Immature natural killer cell (primary cell): ENCODE results near the gene CACNA1A. TPM values are rescaled to one million over a fixed set of nuclear protein-coding genes. Genes with fewer than 3 reads are reported as not detected.

Experiments used
- DNase-seq, 3 donors: peaks; one replicate each; pipeline ENCODE4 v3.0.0; 2022; ENCODE audit warnings: mixed read lengths in 1 of 3
- H3K27ac Mint-ChIP-seq, 6 donors: one replicate each; pipeline ENCODE4 v1.8.0; 2020; ENCODE audit warnings: mixed read lengths in 6 of 6, mild to moderate bottlenecking in 5 of 6, inconsistent platforms in 4 of 6, moderate library complexity in 3 of 6
- H3K27me3 Mint-ChIP-seq, 3 donors: one replicate each; pipeline ENCODE4 v1.8.0; 2020 to 2021; ENCODE audit warnings: low read depth in 3 of 3, mild to moderate bottlenecking in 3 of 3, mixed read lengths in 3 of 3, moderate library complexity in 3 of 3, inconsistent platforms in 1 of 3
- H3K36me3 Mint-ChIP-seq, 3 donors: one replicate each; pipeline ENCODE4 v1.8.0; 2020; ENCODE audit warnings: mixed read lengths in 3 of 3, inconsistent platforms in 2 of 3, mild to moderate bottlenecking in 2 of 3
- H3K4me1 Mint-ChIP-seq, 2 donors: one replicate each; pipeline ENCODE4 v1.8.0; 2020; ENCODE audit warnings: inconsistent platforms in 2 of 2, mild to moderate bottlenecking in 2 of 2, mixed read lengths in 2 of 2, moderate library complexity in 1 of 2
- H3K4me3 Mint-ChIP-seq, 5 donors: one replicate each; pipeline ENCODE4 v1.8.0; 2020; ENCODE audit warnings: mild to moderate bottlenecking in 5 of 5, mixed read lengths in 5 of 5, inconsistent platforms in 3 of 5, moderate library complexity in 3 of 5
- H3K9me3 Mint-ChIP-seq, 6 donors: one replicate each; pipeline ENCODE4 v1.8.0; 2020; ENCODE audit warnings: mild to moderate bottlenecking in 6 of 6, mixed read lengths in 6 of 6, inconsistent platforms in 4 of 6, moderate library complexity in 3 of 6
- polyA plus RNA-seq, 3 donors: library from polyadenylated mRNA; unstranded; fragments of 300-500 nt; fragmentation: Illumina TruSeq; gene quantifications; one replicate each; pipeline ENCODE4 v1.2.3, GENCODE V29; 2021

CACNA1A gene
- polyA plus RNA-seq, 3 donors from 2014 or later: 0.12 to 1.4 TPM; not detected in 1

DNA sequence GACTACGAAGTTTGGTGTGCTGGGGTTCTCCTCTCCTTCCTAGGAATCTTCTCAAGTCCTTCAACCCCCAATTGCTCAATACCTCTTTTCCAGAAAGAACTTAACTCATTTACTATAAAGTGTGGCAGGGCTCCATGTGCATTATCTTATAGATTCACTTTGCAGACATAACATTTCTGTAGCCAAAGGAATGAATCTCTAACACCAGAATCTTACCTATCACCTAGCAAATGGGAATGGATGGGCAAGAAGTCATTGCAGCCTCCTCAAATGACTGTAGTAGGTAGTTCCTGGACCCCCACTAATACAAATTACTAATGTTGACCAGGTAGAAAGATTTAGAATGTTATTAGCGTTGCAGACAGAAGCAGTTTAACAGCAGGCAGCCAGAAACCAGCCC, 5.7 kb upstream of the CACNA1A start:
- no peak for DNase-seq
- H3K4me1 Mint-ChIP-seq: no peaks in the 10 kb centered on the region
- peaks cover 10 to 16% (median 14%) of the 10 kb centered on the region in 3 donors for H3K27me3 Mint-ChIP-seq
- no peaks in the 10 kb centered on the region for H3K36me3 Mint-ChIP-seq
- no peak overlapping the region for H3K4me3 Mint-ChIP-seq
- peaks cover 0 to 2% (median 0%) of the 10 kb centered on the region in 6 donors for H3K9me3 Mint-ChIP-seq
- H3K27ac Mint-ChIP-seq: no peak overlapping the region

DNA sequence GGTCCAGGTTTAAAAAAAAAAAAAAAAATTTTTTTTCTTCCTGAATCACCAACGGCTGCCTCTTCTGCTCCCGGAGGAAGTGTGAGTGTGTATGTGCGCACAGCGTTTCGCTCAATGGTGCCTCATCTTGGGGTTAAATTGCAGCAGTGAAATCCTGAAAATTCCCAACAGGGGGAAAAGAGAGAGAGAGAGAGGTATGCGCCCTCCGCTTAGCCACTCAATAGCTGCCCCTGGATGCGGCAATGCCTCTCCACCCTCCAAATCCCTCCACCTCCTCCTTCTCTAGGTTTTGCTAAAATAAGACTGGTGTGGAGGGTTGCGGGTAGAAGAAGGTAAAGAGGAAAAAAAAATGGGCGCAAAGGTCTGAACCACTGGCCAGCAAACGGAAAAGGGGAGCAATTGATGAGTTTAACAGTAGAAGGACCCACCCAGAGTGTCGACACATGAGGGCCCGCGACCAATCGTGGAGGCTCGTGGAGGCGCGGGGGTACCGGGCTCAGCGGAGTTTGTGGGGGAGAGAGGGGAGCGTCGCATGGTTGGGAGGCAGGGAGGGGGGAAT, 853 bp upstream of the CACNA1A start:
- Mint-ChIP-seq H3K4me3 (peak overlapping the region in 3 of 5 donors; percentile 18 to 54 (median 22)), H3K9me3 (peaks cover 0 to 2% (median 0%) of the 10 kb centered on the region in 6 donors), H3K4me1 (peaks cover 0 to 3% of the 10 kb centered on the region in 2 donors), H3K27ac (no peak overlapping the region), H3K36me3 (no peaks in the 10 kb centered on the region), H3K27me3 (peaks cover 13 to 19% (median 17%) of the 10 kb centered on the region in 3 donors)
- DNase-seq: no peak

DNA sequence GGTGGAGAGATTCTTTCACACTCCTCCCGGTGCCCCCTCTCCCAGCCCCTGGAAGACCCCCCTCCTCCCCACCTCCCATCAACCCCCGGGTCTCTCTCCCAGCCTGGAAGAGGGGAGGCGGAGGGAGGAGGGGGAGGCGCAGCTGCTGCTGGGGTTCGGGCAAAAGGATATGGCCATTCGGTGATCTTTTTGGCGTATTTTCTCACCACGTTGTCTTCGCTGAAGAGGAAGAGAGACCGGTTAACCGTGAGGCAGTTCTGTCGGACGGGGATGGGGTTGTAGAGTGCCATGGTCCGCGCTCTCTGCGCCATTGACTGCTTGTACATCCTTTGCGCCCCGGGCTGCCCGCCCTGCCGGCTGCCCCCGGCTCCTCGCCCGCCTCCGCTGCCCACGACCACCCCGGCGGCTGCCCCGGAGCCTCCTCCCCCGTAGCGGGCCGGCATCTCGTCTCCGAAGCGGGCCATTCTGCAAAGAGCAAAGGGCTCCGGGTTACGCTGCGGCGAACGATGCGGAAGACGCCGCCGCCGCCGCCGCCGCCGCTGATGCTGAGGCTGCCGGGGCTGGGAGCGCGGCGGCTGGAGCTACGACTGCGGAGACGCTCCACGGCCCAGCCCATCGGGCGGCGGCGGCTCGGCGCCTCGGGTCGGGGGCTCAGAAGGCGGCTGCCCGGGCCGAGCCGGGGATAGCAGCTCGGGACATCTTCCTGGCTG, 363 bp downstream of the CACNA1A start:
- no peak for DNase-seq
- Mint-ChIP-seq H3K4me1 (peaks cover 0 to 3% of the 10 kb centered on the region in 2 donors), H3K36me3 (no peaks in the 10 kb centered on the region), H3K27ac (no peak overlapping the region), H3K9me3 (peaks cover 0 to 2% (median 0%) of the 10 kb centered on the region in 6 donors), H3K27me3 (peaks cover 15 to 17% (median 16%) of the 10 kb centered on the region in 3 donors), H3K4me3 (no peak overlapping the region)

DNA sequence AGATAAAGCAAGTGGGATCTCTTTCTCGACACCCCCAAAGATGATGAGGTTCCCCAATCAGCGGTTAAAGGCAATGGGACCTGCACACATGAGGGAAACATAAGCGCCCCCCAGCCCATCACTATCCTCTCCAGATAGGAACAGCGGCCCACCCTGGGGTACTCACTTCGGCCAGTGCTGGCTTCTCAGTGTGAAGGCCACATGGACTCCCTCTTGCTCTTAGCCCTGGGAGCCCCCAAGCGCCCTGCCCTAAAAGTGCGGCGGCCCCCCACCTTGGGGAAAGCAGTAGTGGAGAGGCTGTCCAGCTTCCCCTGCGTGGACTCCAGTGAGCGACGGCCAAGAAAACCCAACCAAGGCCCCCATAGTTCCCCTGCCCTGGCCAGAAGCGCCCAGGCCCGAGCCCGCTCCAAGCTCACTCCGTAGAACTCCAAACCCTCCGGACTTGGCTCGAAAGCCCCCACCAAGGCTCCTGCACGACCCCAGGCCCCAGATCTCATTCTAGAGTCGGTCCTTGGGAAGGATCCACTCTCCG, 1.0 kb downstream of the CACNA1A start:
- no peak for DNase-seq
- no peak overlapping the region for H3K27ac Mint-ChIP-seq
- peaks cover 15 to 19% (median 16%) of the 10 kb centered on the region in 3 donors for H3K27me3 Mint-ChIP-seq
- H3K4me1 Mint-ChIP-seq: peaks cover 0 to 3% of the 10 kb centered on the region in 2 donors
- H3K36me3 Mint-ChIP-seq: no peaks in the 10 kb centered on the region
- peaks cover 0 to 2% (median 0%) of the 10 kb centered on the region in 6 donors for H3K9me3 Mint-ChIP-seq
- H3K4me3 Mint-ChIP-seq: peak overlapping the region in 2 of 5 donors; percentile 17 to 33

DNA sequence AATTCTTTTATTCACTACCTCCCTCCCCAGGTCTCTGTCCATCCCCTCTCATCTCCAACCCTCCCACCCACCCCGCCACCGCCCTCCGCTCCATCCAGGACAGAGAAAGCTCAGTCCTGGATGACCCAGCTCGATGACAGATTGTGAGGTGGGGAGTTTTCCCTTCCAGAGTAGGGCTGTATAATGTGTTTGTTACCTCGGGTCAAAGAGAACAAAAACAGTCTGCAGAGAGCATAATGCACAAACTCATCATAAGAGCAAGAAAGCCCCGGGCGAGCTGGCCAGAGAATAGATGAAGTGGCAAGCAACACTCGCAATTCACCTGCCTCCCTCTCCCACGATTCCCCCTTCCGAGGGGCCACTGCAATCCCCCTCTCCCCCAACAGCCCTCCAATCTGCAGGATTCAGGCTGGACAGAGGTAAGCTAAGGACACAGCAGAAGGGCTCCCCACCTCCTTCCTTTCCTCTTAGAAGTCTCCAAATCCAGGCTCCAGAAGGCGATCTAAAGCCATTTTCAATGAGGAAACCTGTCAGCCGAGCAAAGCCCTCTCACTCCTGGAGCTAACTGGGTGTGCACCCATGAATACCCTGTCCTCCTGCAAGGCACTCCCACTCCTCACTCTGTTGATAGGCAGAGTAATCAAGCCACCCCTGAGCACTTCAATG, 2.6 kb downstream of the CACNA1A start:
- H3K9me3 Mint-ChIP-seq: no peaks in the 10 kb centered on the region
- no peak overlapping the region for H3K27ac Mint-ChIP-seq
- peaks cover 0 to 3% of the 10 kb centered on the region in 2 donors for H3K4me1 Mint-ChIP-seq
- H3K4me3 Mint-ChIP-seq: no peak overlapping the region
- H3K27me3 Mint-ChIP-seq: peaks cover 7 to 14% (median 14%) of the 10 kb centered on the region in 3 donors
- no peak for DNase-seq
- no peaks in the 10 kb centered on the region for H3K36me3 Mint-ChIP-seq

DNA sequence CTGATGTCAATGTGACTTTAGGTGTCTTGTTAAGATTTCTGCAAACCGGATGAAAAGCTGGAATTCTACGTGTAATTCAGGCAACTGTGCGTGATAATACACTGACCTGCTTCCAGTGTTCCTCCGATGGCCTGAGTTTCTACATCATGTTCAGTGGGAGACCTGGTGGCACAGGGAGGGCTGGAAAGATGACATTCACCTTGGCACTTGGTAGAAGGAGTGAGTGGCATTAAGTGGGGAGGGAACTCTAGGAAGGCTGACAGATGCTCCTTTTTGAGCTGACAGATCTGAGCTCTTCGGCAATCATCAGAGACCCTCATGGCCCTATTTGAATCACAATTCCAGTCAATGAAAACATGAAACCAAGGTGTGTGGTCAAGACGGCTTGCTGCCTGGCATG, 4.0 kb downstream of the CACNA1A start:
- H3K27ac Mint-ChIP-seq: no peak overlapping the region
- H3K36me3 Mint-ChIP-seq: no peaks in the 10 kb centered on the region
- no peak for DNase-seq
- H3K27me3 Mint-ChIP-seq: peaks cover 9 to 13% (median 10%) of the 10 kb centered on the region in 3 donors
- H3K4me3 Mint-ChIP-seq: no peak overlapping the region
- H3K9me3 Mint-ChIP-seq: no peaks in the 10 kb centered on the region
- H3K4me1 Mint-ChIP-seq: peaks cover 0 to 3% of the 10 kb centered on the region in 2 donors

DNA sequence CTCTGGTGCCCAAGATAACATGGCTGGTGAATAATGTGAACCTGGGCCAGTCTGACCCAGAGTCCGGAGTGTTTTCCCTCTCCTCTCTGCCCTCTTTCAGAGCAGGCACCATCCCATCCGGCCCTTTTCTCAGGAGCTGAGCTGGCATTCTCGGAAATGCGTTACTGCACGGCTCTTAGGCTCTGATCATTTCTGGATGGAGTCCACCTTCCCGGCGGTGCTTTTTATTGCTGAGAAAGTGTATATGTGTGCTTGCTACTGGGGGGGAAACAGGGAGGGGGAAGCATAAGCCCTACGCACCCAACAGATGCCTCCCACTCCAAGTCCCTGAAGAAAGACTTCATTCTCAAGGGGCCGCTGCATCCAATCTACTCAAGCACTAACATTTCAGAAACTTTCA, 6.6 kb downstream of the CACNA1A start:
- Mint-ChIP-seq H3K36me3 (no peaks in the 10 kb centered on the region), H3K27ac (no peak overlapping the region), H3K4me1 (no peaks in the 10 kb centered on the region), H3K4me3 (no peak overlapping the region), H3K27me3 (peaks cover 3 to 20% (median 14%) of the 10 kb centered on the region in 3 donors), H3K9me3 (no peaks in the 10 kb centered on the region)
- DNase-seq: no peak

DNA sequence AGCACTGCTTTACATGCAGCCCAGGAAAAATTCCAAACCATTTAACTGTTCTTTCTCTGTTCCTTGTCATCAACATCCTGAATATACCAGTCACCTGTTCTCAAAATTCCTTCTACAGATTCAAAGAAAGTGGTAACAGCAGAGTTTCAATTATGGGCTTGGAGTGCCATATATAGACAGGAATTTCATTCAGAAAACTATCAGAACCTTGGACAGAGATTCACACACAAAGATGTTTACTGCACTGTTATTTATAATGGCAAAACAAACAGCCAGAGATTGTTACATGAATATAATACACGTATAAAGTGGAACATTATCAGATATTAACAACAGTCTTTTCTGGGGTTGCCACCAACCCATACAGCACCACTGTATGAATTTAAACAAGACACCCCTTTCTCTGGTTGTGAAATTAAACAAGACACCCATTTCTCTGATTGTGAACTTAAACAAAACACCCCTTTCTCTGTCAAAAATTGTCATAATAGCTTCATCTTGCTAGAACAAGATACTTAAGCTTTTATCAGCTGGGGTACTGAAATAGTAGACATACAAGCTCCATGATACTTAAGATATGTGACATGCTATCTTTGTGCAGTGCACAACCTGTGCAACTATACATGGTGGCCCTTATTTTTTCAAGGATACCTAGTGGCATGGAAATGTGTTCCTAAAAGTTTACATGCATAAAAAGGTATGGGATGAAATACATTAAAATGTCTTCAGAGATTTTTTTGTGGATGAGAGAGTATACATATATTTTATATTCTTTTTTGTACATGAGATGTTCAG, 12.6 kb downstream of the CACNA1A start:
- no peak overlapping the region for H3K4me3 Mint-ChIP-seq
- peaks cover 9 to 17% (median 16%) of the 10 kb centered on the region in 3 donors for H3K27me3 Mint-ChIP-seq
- H3K27ac Mint-ChIP-seq: no peak overlapping the region
- DNase-seq: no peak
- H3K4me1 Mint-ChIP-seq: no peaks in the 10 kb centered on the region
- no peaks in the 10 kb centered on the region for H3K36me3 Mint-ChIP-seq
- peaks cover 0 to 3% (median 0%) of the 10 kb centered on the region in 6 donors for H3K9me3 Mint-ChIP-seq

DNA sequence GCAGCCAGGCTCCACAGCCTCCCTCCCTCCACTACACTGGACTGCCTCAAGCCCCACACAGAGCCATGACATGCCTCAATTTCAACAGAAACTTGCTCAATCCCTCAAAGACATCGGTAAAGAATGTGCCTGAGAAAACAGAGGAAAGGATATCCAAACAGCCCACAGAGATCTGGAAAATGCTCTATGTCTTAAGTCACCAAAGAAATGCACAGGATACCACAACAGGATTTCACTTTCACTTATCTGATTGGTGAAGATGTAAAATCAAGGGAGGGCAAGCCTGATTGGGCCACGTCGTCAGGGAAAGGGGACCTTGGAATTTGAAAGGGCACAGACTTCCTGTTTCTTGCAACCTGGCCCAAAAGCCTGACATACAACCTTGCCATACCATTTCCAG, 14.2 kb downstream of the CACNA1A start:
- Mint-ChIP-seq H3K4me3 (no peak overlapping the region), H3K4me1 (no peaks in the 10 kb centered on the region), H3K36me3 (no peaks in the 10 kb centered on the region), H3K27me3 (peaks cover 9 to 20% (median 14%) of the 10 kb centered on the region in 3 donors), H3K27ac (no peak overlapping the region), H3K9me3 (peaks cover 0 to 3% (median 0%) of the 10 kb centered on the region in 6 donors)
- no peak for DNase-seq

DNA sequence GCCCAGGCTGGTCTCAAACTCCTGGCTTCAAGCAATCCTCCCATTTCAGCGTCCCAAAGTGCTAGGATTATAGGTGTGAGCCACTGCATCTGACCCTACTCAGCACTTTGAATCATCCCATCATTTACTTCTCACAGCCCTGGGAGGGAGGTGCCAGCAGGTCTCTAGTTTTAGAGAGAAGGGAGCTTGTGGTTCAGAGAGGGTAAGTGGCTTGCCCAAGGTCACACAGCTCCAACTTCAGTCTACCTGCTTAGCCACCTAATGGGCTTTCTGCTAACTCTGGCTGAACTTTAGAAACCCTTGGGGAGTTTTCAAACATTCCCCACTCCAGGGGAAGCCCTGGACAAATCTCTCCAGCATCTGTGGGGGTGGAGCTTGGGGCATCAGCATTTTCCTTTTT, 18.3 kb downstream of the CACNA1A start:
- DNase-seq: no peak
- Mint-ChIP-seq H3K36me3 (no peaks in the 10 kb centered on the region), H3K9me3 (peaks cover 0 to 3% (median 0%) of the 10 kb centered on the region in 6 donors), H3K4me1 (no peaks in the 10 kb centered on the region), H3K27ac (no peak overlapping the region), H3K4me3 (no peak overlapping the region), H3K27me3 (peaks cover 0 to 23% (median 9%) of the 10 kb centered on the region in 3 donors)

DNA sequence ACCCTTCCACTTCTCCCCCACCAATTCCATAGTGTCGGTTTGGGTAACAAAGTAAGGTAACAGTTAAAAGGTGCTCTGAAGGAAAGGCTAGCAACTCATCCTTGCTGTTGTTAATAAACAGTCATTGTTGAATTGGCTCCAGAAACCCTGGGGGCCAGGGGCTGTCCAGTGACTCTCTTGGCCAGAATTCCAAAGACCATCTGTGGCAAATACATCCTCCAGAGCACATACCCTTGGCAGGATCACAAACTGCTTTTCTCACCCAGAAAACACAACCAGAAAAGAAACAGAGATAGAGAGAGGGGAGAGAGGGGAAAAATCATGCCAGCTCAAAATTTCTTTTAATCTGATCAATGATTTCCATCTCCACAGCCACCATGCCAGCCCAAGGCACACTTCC, 22.1 kb downstream of the CACNA1A start:
- Mint-ChIP-seq H3K9me3 (peaks cover 0 to 2% (median 0%) of the 10 kb centered on the region in 6 donors), H3K4me1 (no peaks in the 10 kb centered on the region), H3K27me3 (peaks cover 0 to 15% (median 1%) of the 10 kb centered on the region in 3 donors), H3K4me3 (no peak overlapping the region), H3K27ac (no peak overlapping the region), H3K36me3 (no peaks in the 10 kb centered on the region)
- no peak for DNase-seq

DNA sequence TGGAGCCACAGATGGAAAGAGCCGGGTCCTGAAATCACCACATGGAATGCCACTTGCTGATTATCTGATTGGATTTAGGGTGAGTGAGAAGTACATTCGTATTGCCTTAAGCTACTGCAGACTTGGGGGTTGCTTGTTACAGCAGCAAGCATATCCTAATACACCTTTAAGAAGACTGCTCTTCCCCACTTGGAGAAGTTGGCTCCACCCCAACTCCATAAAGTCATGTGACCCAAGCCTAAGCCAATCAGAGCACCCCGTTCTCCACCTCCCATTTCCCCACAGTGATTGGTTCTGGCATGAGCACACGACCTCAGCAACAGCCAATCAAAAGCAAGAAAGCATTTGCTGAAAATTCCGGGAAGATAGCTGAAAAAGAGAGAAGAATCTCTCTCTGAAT, 23.1 kb downstream of the CACNA1A start:
- no peak overlapping the region for H3K27ac Mint-ChIP-seq
- H3K4me1 Mint-ChIP-seq: no peaks in the 10 kb centered on the region
- no peaks in the 10 kb centered on the region for H3K36me3 Mint-ChIP-seq
- peaks cover 0 to 2% (median 0%) of the 10 kb centered on the region in 6 donors for H3K9me3 Mint-ChIP-seq
- no peak for DNase-seq
- H3K4me3 Mint-ChIP-seq: no peak overlapping the region
- peaks cover 0 to 12% (median 1%) of the 10 kb centered on the region in 3 donors for H3K27me3 Mint-ChIP-seq

DNA sequence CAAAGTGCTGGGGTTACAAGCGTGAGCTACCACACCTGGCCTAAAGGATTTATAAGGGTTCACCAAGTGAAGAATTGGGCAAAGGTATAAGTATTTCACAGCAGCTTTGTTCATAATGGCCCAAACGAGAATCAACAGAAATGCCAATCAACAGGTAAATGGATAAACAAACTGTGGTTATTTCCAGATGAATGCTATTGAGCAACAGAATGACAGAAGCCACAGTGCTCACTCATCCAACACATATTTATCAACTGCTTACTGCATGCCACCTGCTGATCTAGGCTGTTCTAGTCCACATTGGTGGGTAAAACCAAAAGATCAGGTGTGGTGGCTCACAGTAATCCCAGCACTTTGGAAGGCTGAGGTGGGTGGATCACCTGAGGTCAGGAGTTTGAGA, 27.7 kb downstream of the CACNA1A start:
- Mint-ChIP-seq H3K36me3 (peaks cover 3 to 10% (median 5%) of the 10 kb centered on the region in 3 donors), H3K27ac (no peak overlapping the region), H3K9me3 (peaks cover 5 to 30% (median 21%) of the 10 kb centered on the region in 6 donors), H3K4me3 (no peak overlapping the region), H3K27me3 (peaks cover 2 to 10% (median 5%) of the 10 kb centered on the region in 3 donors), H3K4me1 (no peaks in the 10 kb centered on the region)
- no peak for DNase-seq
